NCI-H1092 (cell line): ENCODE results near the gene LCN6.
"Not testable (repeated sequence)": the region's sequence is repeated elsewhere in the genome, so short reads cannot be mapped to it uniquely, and the experiment has no call there.

ENCODE experiments used
- DNase-seq: peaks from one replicate; lab custom pipeline; 2025; lab: John Stamatoyannopoulos, UW

The LCN6 gene

DNA sequence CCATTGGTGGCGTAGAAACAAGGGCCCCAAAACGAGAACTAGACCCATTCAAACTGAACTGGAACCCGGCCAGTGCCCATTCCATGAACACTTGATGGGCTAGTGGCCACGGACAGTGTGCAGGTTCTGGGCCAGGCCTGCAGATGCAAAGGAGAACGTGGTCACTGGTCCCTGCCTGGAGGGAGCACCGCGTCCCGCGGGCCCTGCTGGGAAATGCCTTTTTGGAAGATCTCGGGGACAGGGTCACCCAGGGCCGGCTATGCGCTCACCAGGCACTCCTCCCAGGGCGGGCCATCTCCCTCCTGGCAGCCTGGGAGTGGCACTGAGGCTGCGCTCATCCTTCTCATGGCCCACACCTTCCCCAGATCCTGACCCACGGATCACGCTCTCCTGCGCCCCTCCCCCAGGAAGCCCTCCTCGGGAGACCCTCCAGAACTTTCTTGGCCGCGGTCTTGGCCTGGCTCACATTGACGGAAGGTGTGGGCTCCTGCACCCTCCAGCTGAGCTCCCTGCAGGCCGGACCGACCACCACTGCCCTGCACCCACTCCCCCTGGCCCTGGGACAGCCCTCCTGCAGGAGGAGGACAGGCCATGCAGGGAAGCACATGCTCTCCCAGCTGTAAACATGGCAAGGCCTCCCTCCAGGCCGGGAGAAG, 38.7 kb downstream of the LCN6 start:
- DNase-seq, result no peak

DNA sequence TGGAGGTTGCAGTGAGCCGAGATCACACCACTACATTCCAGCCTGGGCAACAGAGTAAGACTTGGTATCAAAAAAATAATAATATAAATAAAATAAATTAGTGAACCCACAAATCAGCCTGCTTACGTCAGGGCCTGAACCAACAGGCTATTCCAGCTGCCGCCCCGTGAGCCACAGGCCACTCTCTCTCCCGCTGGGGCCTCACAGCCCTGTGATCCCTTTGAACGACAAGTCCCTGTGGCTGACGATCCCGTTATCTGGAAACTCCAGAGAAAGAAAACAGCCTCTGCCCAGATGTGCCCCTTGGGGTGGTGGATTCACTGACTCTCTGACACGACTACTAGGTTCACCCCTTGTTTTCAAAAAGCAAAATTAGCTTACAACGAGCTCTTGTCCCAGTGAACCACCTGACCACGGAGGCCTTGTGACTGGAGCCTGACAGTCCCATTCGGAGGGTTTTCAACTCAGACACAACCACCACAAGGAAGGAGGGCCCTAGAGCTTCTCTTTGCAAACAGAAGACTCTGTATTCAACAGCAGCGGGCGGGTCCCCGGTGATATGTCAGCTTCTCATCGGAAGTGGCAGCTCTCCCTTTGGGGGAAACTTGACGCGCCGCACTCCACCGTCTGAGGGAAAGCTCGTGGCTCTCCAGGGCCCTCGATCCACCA, 40.3 kb downstream of the LCN6 start:
- DNase-seq, result no peak

DNA sequence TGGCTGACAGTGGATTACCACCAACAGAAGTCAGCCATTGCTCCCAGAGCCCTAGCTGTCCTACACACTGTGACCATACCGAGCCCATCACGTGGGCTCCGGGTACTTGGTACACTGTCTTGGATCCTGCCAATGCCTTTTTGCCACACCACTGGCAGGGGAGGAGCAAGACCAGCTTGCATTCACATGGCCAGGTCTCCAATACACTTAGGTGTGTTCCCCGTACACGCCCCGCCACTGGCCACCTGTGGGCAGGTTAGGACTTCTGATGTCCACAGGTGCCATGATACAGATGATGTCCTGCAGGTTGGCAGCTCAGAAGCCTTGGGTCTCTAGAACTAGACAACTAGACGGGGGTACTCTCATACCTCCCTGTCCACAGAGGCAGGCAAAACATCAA, 41.3 kb downstream of the LCN6 start:
- no peak for DNase-seq

DNA sequence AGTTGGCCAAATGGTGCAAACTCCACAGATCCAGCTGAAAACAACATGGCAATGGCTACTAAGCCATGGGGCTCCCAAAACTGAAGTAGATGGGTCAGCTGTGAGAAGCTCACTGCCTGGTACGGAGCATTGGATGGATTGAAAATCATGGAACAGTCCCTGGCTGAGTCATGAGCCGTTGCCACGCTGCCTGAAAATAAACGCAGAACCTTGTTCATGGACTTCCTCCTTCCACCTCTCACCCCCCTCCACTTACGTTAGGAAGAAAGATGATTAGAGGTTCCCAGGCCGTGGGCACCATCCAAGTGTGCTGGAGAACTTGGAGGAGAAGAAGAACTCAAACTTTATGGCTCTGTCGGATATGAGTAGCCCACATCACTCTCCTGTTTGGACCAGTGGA, 42.8 kb downstream of the LCN6 start:
- no peak for DNase-seq

DNA sequence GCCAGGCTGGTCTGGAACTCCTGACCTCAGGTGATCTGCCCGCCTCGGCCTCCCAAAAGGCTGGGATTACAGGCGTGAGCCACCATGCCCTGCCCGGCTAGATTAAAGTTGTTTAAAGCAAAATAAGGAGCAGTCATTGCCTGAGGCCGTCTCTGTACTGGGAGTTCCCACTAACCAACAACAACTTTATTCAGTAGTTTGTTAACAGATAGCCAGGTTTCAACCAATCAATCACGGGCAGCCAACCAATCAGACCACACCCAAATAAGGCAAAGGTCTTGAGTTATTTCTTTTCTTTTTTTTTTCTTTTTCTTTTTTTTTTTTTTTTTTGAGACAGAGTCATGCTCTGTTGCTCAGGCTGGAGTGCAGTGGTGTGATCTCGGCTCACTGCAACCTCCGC, 43.6 kb downstream of the LCN6 start:
- not testable (repeated sequence) for DNase-seq

DNA sequence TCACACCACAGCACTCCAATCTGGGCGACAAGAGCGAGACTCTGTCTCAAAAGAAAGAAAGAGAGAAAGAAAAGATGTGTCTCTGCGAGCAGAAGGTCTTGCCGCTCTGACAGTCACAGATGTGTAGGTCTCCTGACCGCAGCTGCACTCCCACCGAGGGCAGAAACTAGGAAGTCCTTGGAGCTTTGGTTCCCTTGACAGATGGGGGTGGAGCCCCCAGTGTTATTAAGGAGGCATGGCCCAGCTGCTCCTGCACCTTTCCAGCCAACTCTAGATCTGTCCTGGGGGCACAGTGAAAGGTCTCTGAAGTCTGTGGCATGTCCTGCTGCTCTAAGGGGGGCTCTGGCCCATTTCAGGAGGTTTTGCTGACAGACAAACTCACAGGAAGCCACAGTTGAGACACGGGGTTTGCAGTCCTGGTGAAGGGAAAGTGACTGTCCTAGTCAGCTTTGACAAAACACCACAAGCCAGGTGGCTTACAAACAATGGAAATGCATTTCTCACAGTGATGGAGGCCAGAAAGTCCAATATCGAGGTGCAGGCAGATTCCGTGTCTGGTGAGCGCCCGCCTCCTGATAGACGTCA, 45.0 kb downstream of the LCN6 start:
- no peak for DNase-seq

DNA sequence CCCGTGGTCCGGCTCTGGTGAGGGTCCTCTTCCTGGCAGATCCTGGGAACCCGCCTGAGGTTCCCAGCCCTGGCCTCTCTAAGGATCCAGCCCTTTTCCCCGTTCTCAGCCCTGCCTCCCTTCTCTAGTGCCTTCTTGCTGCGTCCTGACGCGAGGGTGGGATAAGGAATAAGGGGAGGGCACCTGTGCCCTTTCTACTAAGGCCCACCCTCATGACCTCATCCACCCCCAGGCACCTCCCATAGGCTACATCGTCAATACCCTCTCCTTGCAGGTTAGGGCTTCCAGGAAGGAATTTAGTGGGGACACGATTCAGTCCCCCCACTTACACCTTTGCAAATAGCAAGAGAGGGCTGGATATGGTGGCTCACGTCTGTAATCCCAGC, 46.7 kb downstream of the LCN6 start:
- no peak for DNase-seq

DNA sequence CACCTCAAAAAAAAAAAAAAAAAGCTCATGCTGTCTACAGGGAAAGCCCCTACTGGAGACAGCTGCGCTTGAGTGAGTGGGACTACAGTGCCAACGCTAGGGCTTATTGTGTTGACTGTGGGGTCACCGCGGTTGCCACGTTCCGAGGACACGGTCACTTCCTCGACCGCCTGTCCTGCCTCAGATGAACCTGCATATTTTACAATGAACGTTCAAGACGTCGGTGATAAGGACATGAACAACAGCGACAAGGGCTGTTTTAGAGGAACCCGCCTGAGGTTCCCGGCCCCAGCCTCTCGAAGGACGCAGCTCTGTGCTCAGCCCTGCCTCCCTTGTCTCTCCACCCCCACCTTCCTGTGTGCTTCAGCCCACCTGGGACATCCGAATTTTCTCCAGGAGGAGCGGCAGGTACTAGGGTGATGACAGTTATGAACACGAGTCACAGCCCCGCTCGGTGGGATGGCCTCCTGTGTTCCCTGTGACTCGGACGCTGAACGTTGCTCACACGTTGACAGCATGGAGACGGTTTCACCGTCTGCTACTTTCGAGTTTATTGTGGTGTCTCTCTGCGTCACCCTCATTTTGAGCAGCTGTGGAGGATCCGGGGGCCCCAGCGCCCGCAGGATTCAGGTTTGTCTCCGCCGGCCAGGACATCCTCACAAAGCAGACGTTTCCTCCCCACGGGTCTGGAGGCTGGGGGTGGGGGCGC, 47.2 kb downstream of the LCN6 start:
- no peak for DNase-seq

DNA sequence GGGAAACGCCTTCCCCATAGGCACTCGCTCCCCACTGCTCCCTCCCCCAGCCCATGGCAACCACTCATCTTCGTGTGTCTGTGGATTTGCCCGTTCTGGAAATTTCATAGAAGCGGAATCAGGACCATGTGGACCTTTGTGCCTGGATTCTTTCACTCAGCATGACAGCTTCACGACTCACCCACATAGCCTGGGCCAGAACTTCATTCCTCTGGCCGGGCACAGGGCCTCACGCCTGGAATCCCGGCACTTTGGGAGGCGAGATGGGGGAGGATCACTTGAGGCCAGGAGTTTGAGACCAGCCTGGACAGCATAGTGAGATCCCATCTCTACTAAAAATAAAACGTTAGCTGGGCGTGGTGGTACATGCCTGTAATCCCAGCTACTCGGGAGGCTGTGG, 48.0 kb downstream of the LCN6 start:
- DNase-seq, result no peak

DNA sequence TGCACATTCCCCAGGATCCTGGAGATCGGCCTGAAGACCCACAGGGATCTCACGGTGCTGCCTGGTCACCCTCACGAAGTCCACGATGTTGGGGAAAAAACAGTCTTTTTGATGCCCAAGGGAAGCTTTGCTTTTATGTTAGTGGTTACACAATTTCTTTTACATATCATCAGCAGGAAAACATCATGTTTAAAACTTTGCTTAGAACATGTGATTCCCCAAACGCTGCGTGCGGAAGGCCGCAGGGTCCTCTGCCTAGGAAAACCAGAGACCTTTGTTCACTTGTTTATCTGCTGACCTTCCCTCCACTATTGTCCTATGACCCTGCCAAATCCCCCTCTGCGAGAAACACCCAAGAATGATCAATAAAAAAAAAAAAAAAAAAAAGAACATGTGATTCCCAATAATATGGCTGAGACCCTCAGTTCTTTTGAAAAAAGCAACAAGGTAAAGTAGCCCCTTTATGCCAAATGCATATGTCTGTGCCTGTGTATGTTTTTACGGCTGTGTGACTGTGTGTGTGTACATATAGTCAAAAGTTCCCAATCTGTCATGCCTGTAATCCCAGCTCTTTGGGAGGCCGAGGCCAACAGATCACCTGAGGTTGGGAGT, 49.6 kb downstream of the LCN6 start:
- DNase-seq, result no peak

DNA sequence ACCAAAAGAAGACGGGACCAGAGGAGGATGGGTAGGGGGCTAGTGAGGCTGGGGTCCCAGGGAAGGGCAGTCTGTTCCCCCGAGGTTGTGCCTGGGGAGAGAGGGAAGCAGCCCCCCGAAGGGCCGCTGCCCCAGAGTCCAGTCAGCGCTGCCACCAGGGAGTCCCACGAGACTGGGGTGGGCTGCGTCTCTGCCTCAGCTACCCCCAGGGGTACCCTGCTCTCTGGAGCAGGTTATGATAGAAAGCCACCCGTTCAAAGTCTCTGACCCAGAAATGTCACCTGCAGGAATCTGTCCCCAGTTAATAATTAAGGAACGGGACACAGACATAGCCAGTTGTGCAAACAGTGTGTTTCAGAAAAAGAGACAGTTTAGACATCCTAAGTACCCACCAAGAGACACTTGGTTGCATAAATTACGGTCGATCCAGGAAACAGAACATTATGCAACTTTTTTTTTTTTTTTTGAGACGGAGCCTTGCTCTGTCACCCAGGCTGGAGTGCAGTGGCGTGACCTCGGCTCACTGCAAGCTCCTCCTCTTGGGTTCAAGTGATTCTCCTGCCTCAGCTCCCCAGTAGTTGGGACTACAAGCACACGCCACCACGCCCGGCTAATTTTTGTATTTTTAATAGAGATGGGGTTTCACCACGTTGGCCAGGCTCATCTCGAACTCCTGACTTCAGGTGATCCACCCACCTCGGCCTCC, 50.4 kb downstream of the LCN6 start:
- DNase-seq, result no peak

DNA sequence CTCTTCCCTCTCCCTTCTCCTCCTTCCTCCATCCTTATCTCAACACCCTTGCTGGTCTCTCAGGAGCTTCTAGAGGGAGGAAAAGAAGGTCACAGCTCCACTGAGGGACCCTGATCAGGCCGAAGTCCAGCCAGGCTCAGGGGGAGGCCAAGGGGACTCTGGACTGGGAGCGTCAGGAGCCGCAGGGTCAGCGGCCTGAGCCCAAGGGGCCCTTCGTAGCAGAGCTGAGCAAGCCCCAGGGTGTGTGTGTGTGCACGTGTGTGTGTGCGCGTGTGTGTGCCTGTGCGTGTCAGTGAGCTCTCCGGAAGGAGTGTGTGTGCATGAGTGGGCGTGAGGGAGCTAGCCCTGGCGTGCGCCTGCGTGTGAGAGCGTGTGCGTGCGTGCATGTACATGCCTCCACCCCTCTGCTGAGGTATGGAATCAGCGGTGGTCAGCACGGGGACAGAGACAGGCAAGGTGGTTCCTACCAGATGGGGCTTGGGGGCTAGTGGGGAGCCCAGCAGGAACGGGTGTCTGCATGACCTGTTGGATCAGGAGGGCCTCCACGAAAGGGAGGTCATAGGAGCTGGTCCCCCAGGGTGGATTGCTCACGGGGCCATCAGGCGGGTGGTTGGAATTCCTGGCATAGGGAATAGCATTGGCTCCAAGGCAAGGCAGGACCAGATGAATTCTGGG, 51.0 kb downstream of the LCN6 start:
- no peak for DNase-seq

DNA sequence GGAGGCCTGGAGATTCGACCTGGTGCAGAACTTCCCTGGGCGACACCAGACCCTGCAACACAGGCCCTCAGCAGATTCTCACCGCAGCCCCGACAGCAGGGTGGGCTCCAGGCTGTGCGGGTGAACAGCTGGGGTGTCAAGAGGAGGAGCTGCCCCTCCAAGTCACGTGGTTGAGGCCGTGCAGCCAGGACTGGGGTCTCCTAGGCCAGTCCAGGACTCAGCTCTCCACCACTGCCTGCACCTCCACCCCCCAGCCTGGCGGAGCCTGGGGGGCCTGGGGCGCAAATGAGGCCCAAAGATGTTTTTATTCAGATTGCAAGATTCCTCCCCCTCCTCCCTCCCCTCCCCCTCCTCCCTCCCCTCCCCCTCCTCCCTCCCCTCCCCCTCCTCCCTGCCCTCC, 51.8 kb downstream of the LCN6 start:
- DNase-seq, result no peak

DNA sequence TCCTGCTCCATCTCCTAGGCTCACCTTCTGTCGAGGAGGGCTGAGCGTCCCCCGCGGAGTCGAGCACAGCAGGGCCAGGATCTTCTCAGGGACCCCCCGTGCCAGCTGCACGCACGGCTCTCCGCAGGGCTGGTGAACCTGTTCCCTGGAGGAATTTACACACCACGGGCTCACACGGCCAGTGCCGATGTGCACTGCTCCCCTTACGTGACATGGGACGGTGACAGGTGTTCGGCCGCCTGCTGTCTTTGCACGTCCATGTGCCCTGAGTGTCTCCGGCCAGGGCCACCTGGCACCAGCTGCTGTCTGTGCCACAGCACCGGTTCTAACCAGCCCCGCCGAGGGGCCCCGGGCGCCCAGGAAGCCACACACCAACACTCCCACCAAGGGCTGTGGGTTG, 52.4 kb downstream of the LCN6 start:
- DNase-seq, result peak; percentile 57

DNA sequence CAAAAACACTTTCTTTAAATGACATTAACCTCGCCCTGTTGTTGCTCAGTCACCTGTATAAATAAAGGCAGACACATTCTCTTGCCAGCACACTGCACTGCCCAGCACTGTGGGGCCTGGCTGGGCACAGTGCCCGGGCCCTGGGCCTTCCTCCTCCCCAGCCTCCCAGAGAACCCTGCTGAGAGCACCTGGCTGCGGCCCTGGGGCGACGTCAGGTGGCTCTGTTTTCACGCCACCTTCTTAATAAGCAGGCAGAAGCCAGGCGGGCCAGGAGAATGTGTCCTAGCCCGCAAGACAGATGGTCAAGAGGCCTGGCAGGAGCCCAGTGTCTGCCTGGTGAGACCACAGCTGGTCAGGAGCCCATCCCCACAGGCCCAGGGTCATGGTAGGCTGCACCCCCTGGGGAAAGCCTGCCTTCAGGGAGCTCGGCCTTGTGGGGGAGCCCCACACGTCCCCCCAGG, 52.9 kb downstream of the LCN6 start:
- peak; percentile 89 for DNase-seq

DNA sequence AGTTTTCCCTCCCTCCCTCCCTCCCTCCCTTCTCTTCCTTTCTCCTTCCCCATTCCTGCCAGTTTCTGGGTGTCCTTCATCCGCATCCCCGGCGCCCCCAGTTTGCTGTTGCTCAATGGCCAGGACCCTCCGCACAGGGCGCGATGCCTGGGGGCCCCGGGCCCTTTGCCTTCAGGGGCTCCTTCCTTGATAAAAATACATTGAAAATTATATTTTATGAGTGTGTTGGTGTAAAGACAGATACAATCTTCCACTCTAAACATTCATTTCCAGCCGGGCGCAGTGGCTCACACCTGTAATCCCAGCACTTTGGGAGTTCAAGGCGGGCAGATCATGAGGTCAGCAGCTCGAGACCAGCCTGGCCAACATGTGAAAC, 53.5 kb downstream of the LCN6 start:
- DNase-seq, result no peak

DNA sequence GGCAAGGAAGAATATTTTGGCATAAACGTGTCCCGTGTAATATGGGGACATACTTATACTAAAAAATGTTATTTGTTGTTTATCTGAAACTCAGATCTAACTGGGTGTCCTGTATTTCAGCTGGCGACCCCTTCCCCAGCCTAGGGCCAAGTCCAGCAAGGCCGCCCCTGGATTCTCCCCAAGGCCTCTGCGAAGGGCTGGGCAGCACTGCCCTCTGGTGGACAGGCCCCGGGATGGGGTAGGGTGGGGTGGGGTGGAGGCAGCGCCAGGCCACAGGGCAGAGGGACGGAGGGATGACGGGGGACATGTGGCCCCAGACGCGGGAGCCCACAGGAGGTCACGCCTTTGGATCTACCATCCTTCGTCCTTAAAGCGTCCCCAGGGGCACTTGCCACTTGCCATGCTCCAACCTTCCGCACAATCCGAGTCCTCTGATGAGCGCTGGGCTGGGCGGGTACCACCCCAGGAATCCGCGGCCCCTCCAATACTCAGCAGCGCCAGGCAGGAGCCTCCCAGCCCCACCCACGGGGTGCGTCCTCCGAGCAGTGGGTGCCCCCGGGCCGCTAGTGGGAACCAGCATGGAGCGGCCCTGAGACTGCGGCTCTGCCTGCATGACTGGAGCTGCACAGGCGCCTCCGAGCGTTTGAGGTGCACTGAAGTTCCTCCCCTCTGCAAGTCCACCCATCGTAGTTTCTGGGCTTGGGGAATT, 54.0 kb downstream of the LCN6 start:
- DNase-seq, result peak; percentile 12
